Psoas muscle (tissue), 8 donors: Measurements from ENCODE around the gene ELAVL2. TPM values are rescaled to one million over a fixed set of nuclear protein-coding genes. Genes with fewer than 3 reads are reported as not detected.

Experiments
- ATAC-seq, 4 donors: fragments of 200-7000 bp; cut with Tn5 transposase; one replicate each; pipeline ENCODE4 v1.9.1; 2020; ENCODE audit warnings: moderate library complexity in 3 of 4, mild to moderate bottlenecking in 2 of 4
- DNase-seq, 2 donors: peaks; one replicate each; pipeline ENCODE4 v3.0.0-alpha.2; 2020
- H3K27ac ChIP-seq: fragments of 200-600 bp; one replicate; pipeline ENCODE4 v1.8.0; 2022
- H3K27me3 ChIP-seq, 3 donors: fragments of 200-600 bp in 1 of 3; one replicate each; pipeline versions ENCODE4 v1.6.1 to v1.8.0; 2013 to 2022; ENCODE audit warnings: low read length in 2 of 3, mild to moderate bottlenecking in 2 of 3, moderate library complexity in 1 of 3; ENCODE audit not compliant: insufficient read depth in 3 of 3
- H3K36me3 ChIP-seq, 2 donors: fragments of 200-600 bp in 1 of 2; one replicate each; pipeline versions ENCODE4 v1.6.1 to v1.8.0; 2013 to 2022; ENCODE audit warnings: low read depth in 1 of 2, mild to moderate bottlenecking in 1 of 2, moderate library complexity in 1 of 2; ENCODE audit not compliant: insufficient read depth in 1 of 2
- H3K4me1 ChIP-seq: fragments of 200-600 bp; one replicate; pipeline ENCODE4 v1.8.0; 2022
- H3K4me3 ChIP-seq: fragments of 200-600 bp; one replicate; pipeline ENCODE4 v1.8.0; 2022; ENCODE audit warnings: mild to moderate bottlenecking
- H3K9me3 ChIP-seq: fragments of 200-600 bp; one replicate; pipeline ENCODE4 v1.8.0; 2022
- CTCF ChIP-seq: fragments of 200-600 bp; IDR thresholded peaks from one replicate; pipeline ENCODE4 v1.8.0; 2022; ENCODE audit warnings: antibody characterized with exemption
- WGBS, 3 donors: extraction: QIAGEN DNeasy Blood & Tissue Kit; methylation state at CpG; one replicate each; pipeline versions ENCODE4 v1.1.6 to v1.1.7; 2013; 5-methylcytosine and 5-hydroxymethylcytosine counted together
- intact Hi-C, 2 donors: fragments of 100-400 bp; cut with DNase I; formaldehyde crosslinking; loops; one replicate each; pipeline versions ENCODE4 v1.11.0 to v1.14.2; 2022
- polyA plus RNA-seq, 3 donors: library from polyadenylated mRNA; stranded (reverse); fragments of 200-250 nt; gene quantifications; one replicate each; pipeline ENCODE4 v1.2.3, GENCODE V29; 2013
- total RNA-seq, 4 donors: library from RNA; stranded (reverse); fragmentation: NEBNext Ultra II Directional in 2 of 4; extraction: Animal tissue kit (Norgen Biotek cat#: 25700) in 2 of 4; gene quantifications; one replicate each; pipeline versions ENCODE4 v1.2.1 to v1.2.4, GENCODE V29; 2021 to 2023
- donor health status: healthy with polysubstance abuse.
- donor health status: DM: no; HTN: no; CAD: no; lungs with moderate emphysema.
- donor health status: Bipolar disorder and iron deficiency.
- donor health status: healthy.
- donor health status: DM: yes; HTN: yes; CAD: no.
- donor health status: DM: no; HTN: no; CAD: no.
- donor health status: DM: no; HTN: no; CAD: no.
- donor health status: DM: yes; HTN: yes; CAD: no.

Gene ELAVL2
- total and polyA plus RNA-seq, 7 donors: 0.03 to 0.32 (median 0.04) TPM; not detected in 4

GRCh38 chr9:23740531-23740930 lies 85.5 kb downstream of the ELAVL2 start:
- Histone ChIP-seq H3K4me1 (no peaks in the 10 kb centered on the region), H3K27me3 (no peaks in the 10 kb centered on the region), H3K27ac (no peak overlapping the region), H3K4me3 (no peak overlapping the region), H3K9me3 (no peaks in the 10 kb centered on the region), H3K36me3 (no peaks in the 10 kb centered on the region)
- WGBS, 3 donors: 68 to 75% (median 69%) methylated on average over 2 of the region's 2 CpGs
- ATAC-seq: no peak
- DNase-seq: no peak
- no peak for TF ChIP-seq CTCF
- intact Hi-C loops: no loop called here

- no peaks in the 10 kb centered on the region for H3K4me1 ChIP-seq
- no peak for TF ChIP-seq CTCF
- intact Hi-C loops: no loop called here
- H3K36me3 ChIP-seq: no peaks in the 10 kb centered on the region
- H3K27ac ChIP-seq: no peak overlapping the region
- no peaks in the 10 kb centered on the region for H3K27me3 ChIP-seq
- no peaks in the 10 kb centered on the region for H3K9me3 ChIP-seq
- ATAC-seq (no peak), DNase-seq (no peak)
- no peak overlapping the region for H3K4me3 ChIP-seq
- 71 to 77% (median 77%) methylated on average over 3 of the region's 3 CpGs for WGBS, 3 donors
These were observed 86.3 kb downstream of the ELAVL2 start for GRCh38 chr9:23739753-23740152.

GRCh38 chr9:23736293-23736692 lies 89.7 kb downstream of the ELAVL2 start:
- H3K9me3 ChIP-seq: no peaks in the 10 kb centered on the region
- intact Hi-C loops: no loop called here
- H3K27ac ChIP-seq: no peak overlapping the region
- WGBS, 3 donors: 88 to 92% (median 89%) methylated on average over 5 of the region's 5 CpGs
- H3K27me3 ChIP-seq: no peaks in the 10 kb centered on the region
- no peaks in the 10 kb centered on the region for H3K4me1 ChIP-seq
- no peak overlapping the region for H3K4me3 ChIP-seq
- H3K36me3 ChIP-seq: no peaks in the 10 kb centered on the region
- ATAC-seq (no peak), DNase-seq (no peak)
- TF ChIP-seq CTCF: no peak

- H3K9me3 ChIP-seq: no peaks in the 10 kb centered on the region
- intact Hi-C loops: no loop called here
- no peak overlapping the region for H3K4me3 ChIP-seq
- DNase-seq (no peak), ATAC-seq (no peak)
- no peaks in the 10 kb centered on the region for H3K36me3 ChIP-seq
- no peak for TF ChIP-seq CTCF
- WGBS, 3 donors: 69 to 76% (median 70%) methylated on average over 2 of the region's 2 CpGs
- no peaks in the 10 kb centered on the region for H3K27me3 ChIP-seq
- no peaks in the 10 kb centered on the region for H3K4me1 ChIP-seq
- H3K27ac ChIP-seq: no peak overlapping the region
These were observed 92.5 kb downstream of the ELAVL2 start for GRCh38 chr9:23733495-23734078.

GRCh38 chr9:23731353-23731752 lies 94.7 kb downstream of the ELAVL2 start:
- H3K4me3 ChIP-seq: no peak overlapping the region
- no peaks in the 10 kb centered on the region for H3K27me3 ChIP-seq
- H3K9me3 ChIP-seq: no peaks in the 10 kb centered on the region
- no peak for TF ChIP-seq CTCF
- no peaks in the 10 kb centered on the region for H3K4me1 ChIP-seq
- intact Hi-C loops: no loop called here
- ATAC-seq: no peak
- H3K27ac ChIP-seq: no peak overlapping the region
- WGBS, 3 donors: 51 to 59% (median 58%) methylated on average over 3 of the region's 3 CpGs
- no peaks in the 10 kb centered on the region for H3K36me3 ChIP-seq
- DNase-seq: no peak
